ENCODE measurements around the gene CETN1. TPM values are rescaled to one million over a fixed set of nuclear protein-coding genes. Genes with fewer than 3 reads are reported as not detected.

CETN1 gene
- total RNA-seq, 4 donors from 2014 or later: not detected

- intact Hi-C loops (cut with DNase I; ENCODE audit: low total_unique reads) (no loop called here), in situ Hi-C loops (cut with MboI; ENCODE audit: low sequenced_read_pairs in 4 of 4) (loop anchor here in 1 of 4 donors (25.0 kb wide), 1 partner anchor 208 kb away; no protein-coding TSS in a partner anchor)
- Histone ChIP-seq H3K27me3 (peaks cover 0 to 7% (median 0%) of the 10 kb centered on the region in 3 donors), H3K36me3 (no peaks in the 10 kb centered on the region), H3K4me3 (no peak overlapping the region), H3K27ac (no peak overlapping the region), H3K9me3 (no peaks in the 10 kb centered on the region), H3K4me1 (no peaks in the 10 kb centered on the region)
- TF ChIP-seq POLR2A (IDR thresholded peaks at IDR 0.05): no peak
- no peak for TF ChIP-seq CTCF (IDR thresholded peaks at IDR 0.05 in 4 of 5, conservative IDR thresholded peaks at IDR 0.05 in 1 of 5)
- ATAC-seq (no peak), DNase-seq (no peak)
These were observed 49.3 kb downstream of the CETN1 start for GRCh38 chr18:629269-630150.

- Histone ChIP-seq H3K4me3 (no peak overlapping the region), H3K4me1 (no peaks in the 10 kb centered on the region), H3K36me3 (no peaks in the 10 kb centered on the region), H3K27ac (no peak overlapping the region), H3K9me3 (no peaks in the 10 kb centered on the region), H3K27me3 (peaks cover 0 to 10% (median 0%) of the 10 kb centered on the region in 3 donors)
- DNase-seq (no peak), ATAC-seq (no peak)
- in situ Hi-C loops (cut with MboI; ENCODE audit: low sequenced_read_pairs in 4 of 4) (loop anchor here in 1 of 4 donors (25.0 kb wide), 1 partner anchor 206 kb away; no protein-coding TSS in a partner anchor), intact Hi-C loops (cut with DNase I; ENCODE audit: low total_unique reads) (no loop called here)
- TF ChIP-seq POLR2A (IDR thresholded peaks at IDR 0.05): no peak
- no peak for TF ChIP-seq CTCF (IDR thresholded peaks at IDR 0.05 in 4 of 5, conservative IDR thresholded peaks at IDR 0.05 in 1 of 5)
These were observed 51.4 kb downstream of the CETN1 start for GRCh38 chr18:631560-631959.

Other genes with a start within 250 kb of the CETN1 start
- 1 to 10 TPM in 3 of 4 donors, under 1 TPM in 1; 0.97 to 6.1 (median 5.1) TPM for gene COLEC12, start 79.7 kb upstream of the CETN1 start, total RNA-seq
- gene CLUL1, start 16.6 kb downstream of the CETN1 start, total RNA-seq: 1 to 10 TPM in 1 of 4 donors, not detected in 3; 2.9 TPM
- 1 to 10 TPM in 1 of 4 donors, under 1 TPM in 1, not detected in 2; 0.20 to 1.7 TPM for gene TYMS, start 77.3 kb downstream of the CETN1 start, total RNA-seq
- gene ENOSF1, start 132.2 kb downstream of the CETN1 start, total RNA-seq: 10 to 100 TPM in 2 of 4 donors, 1 to 10 TPM in 2; 6.0 to 16.1 (median 10.3) TPM
- 10 to 100 TPM; 19.2 to 39.5 (median 29.6) TPM for gene YES1, start 231.9 kb downstream of the CETN1 start, total RNA-seq

Data from gastrocnemius medialis (tissue), 4 donors.